Stimulated activated CD4-positive, alpha-beta T cell treated with anti-CD3 and anti-CD28 coated beads, Interleukin-1b, Interleukin-23, amount 100 ng/mL, for 48 hours (primary cell): ENCODE data around the gene ACOX3.
"Not testable (repeated sequence)": the region's sequence is repeated elsewhere in the genome, so short reads cannot be mapped to it uniquely, and the experiment has no call there.

Experiments used
- DNase-seq: peaks from one replicate; pipeline ENCODE4 v3.0.0-alpha.2; 2020

Gene ACOX3

DNA sequence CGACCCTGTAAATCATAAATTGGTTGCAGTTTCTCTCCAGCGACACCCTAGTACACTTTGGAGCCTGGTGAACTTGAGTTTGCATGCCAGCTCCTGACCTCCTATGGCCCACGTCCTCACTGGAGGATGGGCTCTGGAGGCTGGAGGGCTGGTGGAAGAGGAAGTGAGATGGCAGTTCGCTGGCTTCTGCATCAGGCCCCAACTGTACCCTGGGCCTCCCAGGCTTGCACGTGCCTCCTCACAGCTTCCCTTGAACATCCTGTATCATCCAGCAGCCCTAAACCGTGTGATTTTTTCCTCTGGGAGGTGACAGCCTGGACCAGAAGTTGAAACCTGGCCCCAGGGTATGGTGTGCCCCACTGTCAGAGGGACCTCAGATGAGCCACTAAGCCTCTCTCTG, 92.5 kb downstream of the ACOX3 start:
- no peak for DNase-seq

DNA sequence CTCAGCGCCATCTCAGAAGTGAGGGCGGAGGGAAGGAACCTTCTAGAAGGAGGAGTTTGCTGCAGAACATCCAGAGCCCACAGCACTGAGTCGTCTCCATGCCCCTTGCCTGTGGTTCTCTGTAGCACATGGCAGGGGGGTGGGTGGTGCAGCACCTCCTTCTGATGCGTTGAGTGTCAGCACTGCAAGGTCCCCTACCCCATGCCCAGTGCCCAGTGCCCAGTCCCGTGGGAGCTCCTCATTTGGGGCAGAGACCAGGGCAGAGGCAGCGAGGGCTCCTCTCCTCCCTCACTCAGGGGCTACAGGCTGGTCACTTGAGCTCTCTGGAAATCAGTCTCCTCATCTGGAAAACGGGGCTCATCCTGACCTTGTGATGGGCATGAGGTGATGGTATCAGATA, 92.9 kb downstream of the ACOX3 start:
- no peak for DNase-seq

DNA sequence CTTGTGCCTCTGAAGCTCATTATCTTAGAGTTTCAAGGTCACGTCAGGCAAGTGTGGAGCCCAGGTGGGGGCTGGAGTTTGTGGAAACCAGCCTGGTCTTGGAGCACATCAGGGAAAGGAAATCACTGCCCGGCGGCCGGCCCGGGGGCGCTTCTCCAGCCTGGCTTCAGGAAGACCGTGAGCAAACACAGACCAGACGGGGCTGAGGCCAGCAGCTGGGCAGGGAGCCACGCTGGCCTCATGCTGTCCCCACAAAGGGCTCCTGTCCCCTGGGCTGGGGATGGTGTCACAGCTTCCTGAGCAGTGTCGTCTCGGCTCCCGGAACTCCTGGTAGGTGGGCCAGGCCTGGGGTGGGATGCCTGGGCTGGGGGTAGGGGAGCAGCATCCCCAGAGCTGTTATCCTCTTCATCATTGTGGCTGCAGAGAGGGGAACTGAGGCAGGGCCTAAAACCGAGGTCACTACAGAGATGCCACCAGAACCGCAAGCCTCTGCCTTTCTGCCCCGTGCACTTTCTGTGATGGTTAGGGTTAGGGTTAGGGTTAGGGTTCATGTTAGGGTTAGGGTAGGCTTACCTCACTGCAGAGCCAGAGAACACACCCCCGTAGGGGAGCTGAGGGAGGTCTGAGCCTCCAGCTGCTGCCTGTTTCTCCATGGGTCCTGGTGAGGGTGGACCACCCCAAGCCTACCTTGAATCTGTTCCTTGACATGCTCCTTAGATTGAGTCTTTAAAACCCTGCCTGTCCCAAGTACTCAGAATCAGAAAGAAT, 93.5 kb downstream of the ACOX3 start:
- DNase-seq: no peak

DNA sequence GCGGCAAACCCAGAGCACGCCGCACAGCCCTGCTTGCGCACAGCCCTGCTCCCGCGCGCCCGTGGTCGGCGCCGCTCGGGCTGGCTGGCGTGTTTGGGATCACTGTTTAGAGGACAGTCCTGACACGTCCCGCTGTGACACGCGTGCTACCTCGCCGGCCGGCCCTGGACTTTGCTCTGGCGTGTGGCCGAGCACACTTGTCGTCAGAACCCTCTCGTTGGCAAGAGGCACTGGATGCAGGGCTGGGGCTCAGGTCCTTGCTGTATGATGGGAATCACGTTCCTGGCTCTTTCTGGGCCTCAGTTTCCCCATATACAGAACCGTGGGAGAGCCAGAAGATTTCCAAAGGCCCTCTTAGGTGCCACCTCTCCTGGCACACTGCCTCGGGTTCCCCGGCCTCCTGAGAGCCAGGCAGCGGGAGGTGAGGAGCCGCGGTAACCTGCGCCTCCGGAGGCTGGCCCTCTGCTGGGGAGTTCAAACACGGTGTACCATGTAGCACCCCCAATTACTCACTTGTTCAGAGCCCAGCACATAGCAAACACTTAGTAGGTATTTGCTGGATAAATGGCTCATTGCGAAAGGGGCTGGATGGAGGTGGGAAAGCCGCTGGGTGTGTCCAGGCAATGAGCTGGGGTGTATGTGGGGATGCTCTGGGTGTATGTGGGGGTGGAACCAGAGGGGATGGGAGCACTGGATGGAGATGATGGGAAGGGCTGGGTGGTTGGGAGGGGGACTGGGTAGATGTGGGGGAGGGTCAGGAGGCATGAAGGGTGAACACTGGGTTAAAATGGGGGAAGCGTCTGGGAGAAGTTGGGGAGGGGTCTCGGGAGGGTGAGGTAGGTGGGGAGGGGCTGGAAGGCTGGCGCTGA, 94.3 kb downstream of the ACOX3 start:
- no peak for DNase-seq

DNA sequence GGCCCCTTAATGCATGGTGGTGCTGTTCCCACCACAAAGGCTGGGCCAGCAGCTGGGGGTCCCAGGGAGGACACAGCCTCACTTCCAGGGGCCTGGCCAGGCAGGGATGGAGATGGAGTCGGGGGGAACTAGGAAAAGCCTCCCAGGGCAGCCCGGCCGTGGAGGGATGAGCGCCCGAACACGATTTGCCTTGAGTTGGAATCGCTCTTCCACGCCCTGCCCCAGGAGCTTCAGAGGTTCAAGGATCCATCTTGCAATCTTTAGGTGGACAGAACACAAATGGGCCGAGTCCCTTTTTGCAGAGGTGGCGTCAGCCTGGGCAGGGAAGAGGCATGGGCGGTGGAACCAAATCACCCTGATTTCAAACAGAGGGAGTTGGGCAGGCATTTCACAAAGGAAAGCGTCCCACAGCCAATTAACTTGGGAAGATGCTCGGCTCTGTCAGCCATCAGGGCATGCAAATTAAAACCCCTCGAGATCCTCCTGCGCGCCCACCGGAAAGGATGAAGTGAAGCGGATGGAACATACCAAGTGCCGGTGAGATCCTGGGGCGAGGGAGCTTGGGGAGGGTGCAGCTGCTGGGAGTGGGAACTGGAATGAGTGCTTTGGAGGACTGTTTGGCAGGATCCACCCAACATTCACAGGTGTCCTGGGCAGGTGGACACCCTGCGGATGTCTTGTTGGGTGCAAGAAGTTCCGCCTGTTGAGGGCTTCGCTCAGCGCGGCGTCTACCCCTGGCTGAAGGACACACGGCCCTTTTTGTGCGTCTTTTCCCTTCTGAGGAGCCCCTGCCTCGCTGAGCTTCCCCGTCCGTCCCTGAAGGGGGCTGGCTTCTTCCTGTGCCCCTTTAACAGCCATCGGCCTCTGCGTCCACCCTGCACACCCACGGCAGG, 95.2 kb downstream of the ACOX3 start:
- no peak for DNase-seq

DNA sequence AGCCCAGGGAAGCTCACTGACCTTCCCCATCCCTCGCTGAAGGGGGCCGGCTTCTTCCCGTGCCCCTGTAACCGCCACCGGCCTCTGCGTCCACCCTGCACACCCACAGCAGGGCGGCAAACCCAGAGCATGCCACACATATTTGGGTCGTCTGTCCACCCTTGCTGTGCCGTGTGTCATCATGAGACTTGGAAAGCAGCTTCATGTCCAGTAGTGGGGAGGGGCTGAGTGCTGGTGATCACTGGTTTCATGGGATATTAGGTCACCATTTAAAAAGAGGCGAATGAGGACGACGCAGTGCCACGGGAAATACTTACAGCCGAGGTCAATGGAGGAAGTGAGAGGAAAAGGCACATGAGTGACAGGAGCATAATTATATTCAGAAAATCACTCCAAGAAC, 96.1 kb downstream of the ACOX3 start:
- no peak for DNase-seq

DNA sequence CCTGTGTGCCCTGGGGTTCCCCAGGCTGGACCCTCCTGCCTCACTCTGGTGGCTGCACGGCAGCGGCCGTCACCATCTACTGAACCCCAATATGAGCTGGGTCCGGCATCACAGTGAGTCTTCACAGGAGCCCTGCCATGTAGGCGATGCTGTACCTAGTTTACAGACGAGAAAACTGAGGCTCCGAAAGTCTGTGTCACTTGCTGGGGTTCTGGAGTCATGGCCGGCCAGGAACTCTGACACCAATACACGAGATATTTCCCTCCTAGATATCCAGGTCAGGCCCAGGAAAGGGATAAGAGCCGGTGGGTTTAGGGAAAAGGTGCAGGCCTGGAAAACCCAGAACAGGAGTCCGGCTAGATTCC, 96.6 kb downstream of the ACOX3 start:
- no peak for DNase-seq

DNA sequence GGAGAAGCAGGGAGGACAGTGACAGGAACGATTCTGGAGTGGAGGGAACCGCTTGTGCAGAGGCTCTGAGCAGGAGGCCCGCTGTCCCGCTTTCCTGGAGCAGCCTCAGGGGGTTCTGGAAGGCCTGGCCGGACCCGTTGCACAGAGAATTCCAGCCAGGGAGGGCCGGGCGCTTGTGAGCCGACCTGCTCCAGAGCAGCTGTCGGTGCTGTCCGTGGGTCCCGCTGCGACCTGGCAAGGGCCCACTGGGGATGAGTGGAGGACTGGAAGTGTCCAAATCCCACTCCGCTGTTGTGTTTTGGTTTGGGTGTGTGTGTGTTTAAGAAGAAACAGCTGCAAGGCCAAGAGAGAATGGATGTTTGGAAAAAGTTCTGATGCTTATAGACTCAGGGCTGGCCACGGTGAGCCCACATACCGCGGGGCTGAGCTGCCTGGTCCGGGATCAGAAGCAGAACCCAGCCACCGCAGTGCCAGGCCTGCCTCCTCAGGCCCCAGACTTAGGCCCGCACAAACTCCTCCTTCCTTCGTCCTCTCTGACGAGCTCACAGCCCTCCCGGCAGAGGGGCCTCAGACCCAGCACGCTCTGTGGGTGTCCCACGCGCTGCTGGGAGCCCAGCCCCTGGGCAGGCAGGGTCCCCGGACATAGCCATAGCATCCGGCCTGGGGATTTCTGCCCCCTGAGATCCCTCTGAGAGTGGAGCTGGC, 97.1 kb downstream of the ACOX3 start:
- no peak for DNase-seq

DNA sequence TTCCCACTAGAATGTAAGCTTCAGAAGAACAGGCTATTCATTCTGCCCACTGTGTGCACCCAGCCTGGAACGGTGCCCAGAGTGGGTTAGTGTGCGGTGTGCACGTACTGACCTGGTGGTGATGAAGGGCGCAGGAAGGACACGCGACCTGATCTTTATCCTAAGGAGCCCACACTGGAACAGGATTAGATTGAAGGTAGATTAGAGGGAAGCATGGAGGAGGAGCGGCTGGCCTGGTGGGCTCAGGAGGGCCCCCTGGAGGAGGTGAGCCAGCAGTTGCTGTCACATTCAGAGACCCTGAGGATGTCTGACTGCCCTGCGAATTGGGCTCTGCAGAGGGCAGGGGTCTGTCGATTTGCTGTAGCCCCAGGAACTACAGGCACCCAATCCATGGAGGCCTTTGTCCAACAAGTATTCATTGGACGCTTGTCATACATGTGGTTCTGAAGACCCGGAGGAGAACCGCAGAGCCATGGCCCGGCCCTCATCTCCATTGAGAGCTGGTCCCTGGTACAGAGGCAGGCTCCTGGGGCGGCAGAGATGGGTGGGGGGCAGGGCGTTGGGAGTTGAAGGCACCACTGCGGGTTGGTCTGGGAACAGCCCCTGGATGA, 97.8 kb downstream of the ACOX3 start:
- DNase-seq: no peak

DNA sequence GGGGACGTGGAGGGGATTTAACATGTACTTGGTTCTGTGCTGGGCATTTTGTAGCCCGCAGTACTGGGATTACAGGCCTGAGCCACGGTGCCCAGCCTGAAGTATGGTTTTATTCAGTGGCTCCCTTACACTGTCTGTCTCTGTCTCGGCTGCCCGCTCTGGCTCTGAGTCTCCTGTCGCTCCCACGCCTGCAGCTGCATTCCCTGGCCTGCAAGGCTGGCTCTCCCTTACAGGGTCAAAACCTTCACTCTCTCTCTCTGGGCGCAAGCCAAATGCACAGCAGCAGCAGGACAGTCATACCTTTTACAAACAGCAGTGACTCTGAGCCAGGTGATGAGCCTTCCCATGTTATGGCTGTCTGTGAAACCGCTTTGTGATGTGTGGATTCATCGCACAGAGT, 98.8 kb downstream of the ACOX3 start:
- DNase-seq: no peak

DNA sequence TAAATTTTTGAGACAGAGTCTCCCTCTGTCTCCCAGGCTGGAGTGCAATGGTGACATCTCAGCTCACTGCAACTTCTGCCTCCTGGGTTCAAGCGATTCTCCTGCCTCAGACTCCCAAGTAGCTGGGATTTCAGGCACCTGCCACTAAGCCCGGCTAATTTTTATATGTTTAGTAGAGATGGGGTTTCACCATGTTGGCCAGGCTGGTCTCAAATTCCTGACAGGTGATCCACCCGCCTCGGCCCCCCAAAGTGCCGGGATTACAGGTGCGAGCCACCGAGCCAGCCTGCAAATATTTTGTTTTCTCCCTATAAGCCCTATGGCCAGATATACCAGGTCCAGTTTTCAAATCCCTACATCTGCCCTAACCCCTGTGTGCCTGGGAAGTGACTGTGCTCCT, 99.2 kb downstream of the ACOX3 start:
- not testable (repeated sequence) for DNase-seq

DNA sequence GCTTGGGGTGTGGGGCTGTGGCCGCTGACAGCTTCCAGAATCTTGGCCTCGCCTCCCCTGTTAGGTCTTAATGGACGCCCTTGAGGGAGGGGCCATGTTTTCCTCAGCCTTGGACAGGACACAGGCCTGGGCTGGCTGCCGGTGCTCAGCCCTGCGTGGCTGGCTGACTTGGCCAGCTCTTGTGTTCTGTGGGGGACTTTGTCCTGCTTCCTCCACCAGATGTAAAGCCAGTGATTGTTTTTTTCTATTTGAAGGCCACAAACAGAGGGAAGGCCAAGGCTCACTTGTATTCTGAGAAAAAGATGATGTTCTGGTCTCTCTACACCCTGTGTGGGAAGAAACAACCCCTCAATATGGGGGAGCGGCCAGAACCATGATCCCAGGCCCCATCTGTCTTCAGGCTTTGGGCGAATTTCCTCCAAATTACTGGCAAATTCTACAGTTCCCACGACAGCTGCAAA, 99.7 kb downstream of the ACOX3 start:
- no peak for DNase-seq

DNA sequence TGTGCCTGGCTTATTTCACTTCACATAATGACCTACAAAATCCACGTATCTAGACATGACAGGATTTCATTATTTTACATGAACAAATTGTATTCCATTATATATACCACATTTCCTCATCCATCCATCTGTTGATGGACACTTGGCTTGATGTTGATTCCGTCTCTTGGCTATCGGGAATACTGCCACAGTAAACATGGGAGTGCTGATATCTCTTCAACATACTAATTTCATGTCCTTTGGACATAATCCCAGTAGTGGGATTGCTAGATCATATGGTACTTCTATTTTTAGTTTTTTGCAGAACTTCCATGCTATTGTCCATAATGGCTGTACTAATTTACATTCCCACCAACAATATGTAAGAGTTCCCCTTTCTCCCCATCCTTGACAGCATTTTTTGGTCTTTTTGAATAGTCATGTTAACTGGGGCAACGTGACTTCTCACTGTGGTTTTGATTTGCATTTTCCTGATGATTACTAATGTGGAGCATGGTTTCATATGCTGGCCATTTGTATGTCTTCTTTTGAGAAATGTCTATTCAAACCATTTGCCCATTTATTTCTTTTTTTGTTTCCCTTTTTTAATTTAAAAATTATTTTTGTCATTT, 102.1 kb downstream of the ACOX3 start:
- no peak for DNase-seq

DNA sequence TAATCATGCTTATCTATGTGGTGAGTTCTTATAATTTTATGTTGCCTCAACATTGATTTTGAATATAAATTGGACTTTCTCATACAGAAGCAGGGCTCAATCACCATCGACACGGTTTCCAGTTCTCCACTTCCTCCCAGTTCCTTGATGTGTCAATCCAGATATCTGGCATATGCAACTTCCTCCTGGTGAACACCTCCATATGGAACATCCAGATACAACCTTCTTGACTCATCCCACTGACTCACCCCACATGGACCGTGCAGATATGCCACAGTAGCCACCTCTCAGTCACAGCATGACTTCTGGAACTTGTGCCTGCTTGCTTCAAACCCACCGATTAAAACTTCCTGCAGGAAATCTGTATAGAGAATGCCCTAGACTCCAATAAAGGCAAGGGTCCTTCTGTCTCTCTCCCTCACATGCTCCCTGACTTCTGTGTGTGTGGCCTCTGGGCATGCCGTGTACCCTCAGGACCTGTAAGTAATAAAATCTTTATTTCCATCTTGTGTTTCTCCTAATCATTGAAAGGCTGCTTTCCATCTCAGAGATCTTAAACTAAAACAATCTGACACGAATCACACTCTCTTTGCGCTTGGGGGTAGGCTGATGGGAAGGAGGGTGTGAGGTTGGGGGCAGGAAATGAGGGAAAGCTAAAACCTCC, 104.0 kb downstream of the ACOX3 start:
- DNase-seq: no peak

DNA sequence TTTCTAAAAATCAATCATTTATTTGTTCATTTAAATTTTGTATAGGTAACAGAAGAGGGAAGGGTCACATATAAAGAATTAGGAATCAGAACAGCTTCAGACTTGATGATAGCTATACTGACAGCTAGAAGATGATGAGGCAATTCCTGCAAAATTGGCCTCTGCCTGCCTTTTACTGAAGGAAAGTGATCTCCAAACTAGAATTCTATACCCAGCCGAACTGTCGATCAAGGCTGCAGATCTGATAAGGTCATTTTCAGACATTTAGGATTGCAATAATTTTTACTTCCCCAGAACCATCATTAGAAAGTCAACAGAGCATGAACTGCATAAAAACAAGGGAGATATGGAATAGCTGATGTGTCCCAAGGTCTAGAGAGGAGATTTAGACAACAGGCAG, 104.7 kb downstream of the ACOX3 start:
- DNase-seq: no peak

DNA sequence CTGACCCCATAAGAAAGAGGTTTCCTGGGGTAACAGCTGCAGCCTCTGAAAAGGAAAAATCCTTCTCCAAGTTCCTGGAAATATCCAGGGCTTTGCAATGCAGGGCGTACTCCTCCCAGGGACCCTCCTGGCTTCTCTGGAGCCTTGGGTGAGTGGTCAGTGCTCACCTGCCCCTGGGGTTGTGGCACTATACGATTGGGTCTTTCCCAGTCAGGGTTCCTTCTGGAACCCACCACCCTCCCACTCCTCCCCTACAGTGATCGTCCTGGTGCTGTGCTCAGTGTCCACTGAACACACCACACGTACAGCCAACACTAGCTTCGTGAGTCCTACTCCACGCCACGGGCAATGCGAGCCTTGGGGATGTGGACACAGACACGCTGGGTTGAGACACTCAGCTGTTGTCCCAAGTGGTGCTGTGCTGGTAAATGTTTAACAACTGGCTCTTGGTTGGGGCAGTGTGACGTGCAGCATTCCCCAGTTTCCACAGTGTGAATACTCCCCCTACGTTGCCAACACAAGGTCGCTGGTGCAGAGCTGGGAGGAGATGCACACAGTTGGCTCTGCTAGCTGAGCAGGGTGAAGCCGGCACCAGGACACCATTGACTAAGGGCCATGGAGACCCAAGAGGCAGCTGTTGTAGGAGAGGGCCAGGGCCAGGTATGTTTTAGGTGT, 105.6 kb downstream of the ACOX3 start:
- no peak for DNase-seq

DNA sequence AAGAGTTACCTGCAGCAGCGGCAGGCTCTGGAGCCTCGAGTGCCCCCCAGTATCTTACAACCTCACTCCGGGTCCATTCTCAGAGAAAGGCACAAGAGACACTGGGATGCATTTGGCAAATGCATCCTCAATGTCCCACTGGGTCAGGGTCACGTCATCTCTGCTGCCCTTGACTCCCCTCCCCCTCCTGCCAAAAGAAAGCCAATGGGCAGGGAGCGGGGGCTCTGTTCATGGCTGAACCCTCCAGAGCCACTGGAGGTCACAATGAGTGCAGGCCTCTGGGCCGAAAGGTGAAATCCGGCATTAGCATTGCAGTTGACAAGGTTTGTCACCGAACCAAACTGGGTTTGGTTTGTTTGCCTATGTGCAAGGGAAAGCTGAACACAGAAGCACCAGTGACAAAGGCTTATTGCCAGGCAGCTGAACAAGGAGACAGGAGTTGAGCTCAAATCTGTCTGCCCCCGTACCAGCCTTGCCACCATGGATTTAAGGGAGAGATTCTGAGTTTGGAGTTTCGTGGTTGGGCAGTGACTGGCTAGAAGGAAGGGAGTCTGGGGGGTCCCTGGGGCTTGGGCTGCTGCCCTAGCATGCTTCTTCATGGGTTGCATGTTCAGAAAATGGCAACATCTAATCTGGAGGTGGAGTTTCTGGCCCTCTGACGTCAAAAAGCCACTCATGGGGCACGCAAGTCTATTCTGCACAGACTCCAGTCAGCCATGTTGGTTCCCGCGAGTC, 106.6 kb downstream of the ACOX3 start:
- DNase-seq: no peak

DNA sequence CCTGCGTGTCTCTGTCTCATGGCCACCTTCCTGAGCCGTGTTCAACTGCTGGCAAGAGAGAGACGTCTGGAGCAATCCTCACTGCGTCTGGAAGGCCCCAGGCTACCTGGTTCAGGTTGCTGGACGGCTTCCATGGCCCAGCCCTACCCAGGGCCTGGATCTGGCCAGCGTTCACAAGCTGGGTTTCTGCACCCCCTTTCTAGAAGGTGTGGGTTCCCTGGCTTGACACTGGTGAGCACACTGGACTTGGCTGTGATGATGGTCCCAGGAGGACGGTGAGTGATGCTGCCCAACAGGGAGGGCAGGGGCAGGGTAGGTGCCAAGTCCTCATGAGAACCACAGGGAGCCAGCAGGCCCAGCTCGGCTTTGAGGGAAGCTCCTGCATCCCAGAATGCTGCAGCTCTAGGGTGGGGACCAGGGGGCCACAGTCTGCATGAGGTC, 107.6 kb downstream of the ACOX3 start:
- no peak for DNase-seq

DNA sequence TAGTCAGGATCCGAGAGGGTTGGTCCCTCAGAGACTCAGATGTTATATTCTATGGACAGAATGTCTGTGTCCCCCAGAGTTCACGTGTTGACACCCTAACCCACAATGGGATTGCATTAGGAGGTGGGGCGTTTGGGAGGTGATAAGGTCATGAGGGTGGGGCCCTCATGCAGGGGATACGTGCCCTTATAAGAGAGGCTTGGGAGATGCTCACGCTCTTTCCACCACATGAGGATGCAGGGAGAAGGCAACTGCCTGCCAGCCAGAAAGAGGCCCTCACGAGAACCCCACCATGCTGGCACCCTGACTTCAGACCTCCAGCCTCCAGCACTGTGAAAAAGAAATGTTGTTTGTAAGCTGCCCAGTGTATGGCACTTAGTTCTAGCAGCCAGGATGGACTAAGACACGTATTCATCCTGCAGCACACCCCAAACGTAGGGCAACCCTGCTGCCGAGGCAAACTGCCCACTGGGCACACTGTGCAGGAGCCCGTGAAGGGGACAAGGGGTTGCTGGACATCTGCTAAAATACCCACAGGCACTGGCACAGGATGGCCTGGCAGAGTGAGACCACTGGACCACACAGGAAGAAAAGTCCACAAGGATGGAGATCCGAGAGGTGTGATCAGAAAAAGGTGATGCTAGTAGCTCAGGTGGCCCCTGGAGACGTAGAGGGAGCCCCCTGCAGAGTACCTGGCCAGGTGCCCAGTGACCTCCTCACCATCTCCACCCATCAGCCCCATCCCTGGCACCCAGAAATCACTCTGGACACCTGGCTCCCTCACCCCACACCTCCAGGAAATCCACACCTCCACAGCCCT, 108.3 kb downstream of the ACOX3 start:
- no peak for DNase-seq
